Liver (tissue), 9 donors: Measurements from ENCODE around the gene MSGN1. TPM values are rescaled to one million over a fixed set of nuclear protein-coding genes. Genes with fewer than 3 reads are reported as not detected.

Source experiments
- DNase-seq: peaks from one replicate; pipeline ENCODE4 v3.0.0-alpha.2; 2017; ENCODE audit warnings: low spot score
- H3K27ac ChIP-seq, 2 donors: one replicate each; pipeline ENCODE4 v1.7.0; 2013; ENCODE audit warnings: inconsistent platforms in 2 of 2, low read length in 2 of 2, control low read depth in 1 of 2, low read depth in 1 of 2, mild to moderate bottlenecking in 1 of 2
- H3K27me3 ChIP-seq, 4 donors: one replicate each; pipeline versions ENCODE4 v1.6.1 to v1.7.0; 2013; ENCODE audit warnings: low read length in 3 of 4, inconsistent platforms in 1 of 4, mild to moderate bottlenecking in 1 of 4, moderate library complexity in 1 of 4; ENCODE audit not compliant: control insufficient read depth in 4 of 4, insufficient read depth in 4 of 4
- H3K36me3 ChIP-seq, 4 donors: one replicate each; pipeline versions ENCODE4 v1.6.1 to v1.7.0; 2013; ENCODE audit warnings: low read length in 3 of 4, mild to moderate bottlenecking in 3 of 4, low read depth in 1 of 4, moderate library complexity in 1 of 4; ENCODE audit not compliant: control insufficient read depth in 4 of 4, insufficient read depth in 3 of 4
- H3K4me1 ChIP-seq, 4 donors: one replicate each; pipeline versions ENCODE4 v1.6.1 to v1.7.0; 2013; ENCODE audit warnings: low read length in 3 of 4, mild to moderate bottlenecking in 3 of 4, moderate library complexity in 1 of 4; ENCODE audit not compliant: control insufficient read depth in 4 of 4, insufficient read depth in 4 of 4
- H3K4me3 ChIP-seq, 3 donors: one replicate each; pipeline versions ENCODE4 v1.6.1 to v1.7.0; 2013; ENCODE audit warnings: low read length in 3 of 3, control low read depth in 1 of 3, low read depth in 1 of 3, mild to moderate bottlenecking in 1 of 3
- H3K9ac ChIP-seq, 2 donors: one replicate each; pipeline ENCODE4 v1.7.0; 2013; ENCODE audit warnings: low read length in 2 of 2, mild to moderate bottlenecking in 2 of 2, moderate library complexity in 2 of 2, control low read depth in 1 of 2, low read depth in 1 of 2
- H3K9me3 ChIP-seq, 4 donors: one replicate each; pipeline versions ENCODE4 v1.6.1 to v1.7.0; 2013; ENCODE audit warnings: low read length in 3 of 4; ENCODE audit not compliant: control insufficient read depth in 4 of 4
- ATF3 ChIP-seq: IDR thresholded peaks from 2 replicates; pipeline ENCODE4 v1.6.1; 2016; ENCODE audit warnings: antibody characterized with exemption
- CTCF ChIP-seq: fragments of 150-350 bp; IDR thresholded peaks from 2 replicates; pipeline ENCODE4 v1.5.1; 2017; ENCODE audit warnings: improper control_type of control experiment, low read depth, low read length; ENCODE audit not compliant: missing input control
- EGR1 ChIP-seq, 2 donors: IDR thresholded peaks; 2 replicates each; pipeline ENCODE4 v1.6.1; 2016 to 2018; ENCODE audit warnings: antibody characterized with exemption in 2 of 2, low read depth in 2 of 2
- FOXA1 ChIP-seq: IDR thresholded peaks from 2 replicates; pipeline ENCODE4 v1.6.1; 2016; ENCODE audit warnings: antibody characterized with exemption
- FOXA2 ChIP-seq: IDR thresholded peaks from 2 replicates; pipeline ENCODE4 v1.6.1; 2016; ENCODE audit warnings: antibody characterized with exemption
- GABPA ChIP-seq, 2 donors: IDR thresholded peaks in 1 of 2; conservative IDR thresholded peaks in 1 of 2; 2 replicates each; pipeline ENCODE4 v1.6.1; 2016; ENCODE audit warnings: antibody characterized with exemption in 2 of 2, mild to moderate bottlenecking in 1 of 2, moderate library complexity in 1 of 2
- HNF4A ChIP-seq, 2 donors: conservative IDR thresholded peaks; 2 replicates each; pipeline ENCODE4 v1.6.1; 2016; ENCODE audit warnings: antibody characterized with exemption in 2 of 2, mild to moderate bottlenecking in 2 of 2
- HNF4G ChIP-seq: IDR thresholded peaks from 2 replicates; pipeline ENCODE4 v1.6.1; 2016; ENCODE audit warnings: antibody characterized with exemption
- JUND ChIP-seq, 2 donors: IDR thresholded peaks; 2 replicates each; pipeline ENCODE4 v1.6.1; 2016; ENCODE audit warnings: antibody characterized with exemption in 2 of 2
- MAX ChIP-seq: IDR thresholded peaks from 2 replicates; pipeline ENCODE4 v1.6.1; 2016; ENCODE audit warnings: antibody characterized with exemption
- NR2F2 ChIP-seq: IDR thresholded peaks from 2 replicates; pipeline ENCODE4 v1.6.1; 2016; ENCODE audit warnings: antibody characterized with exemption
- RAD21 ChIP-seq, 2 donors: IDR thresholded peaks; 2 replicates each; pipeline ENCODE4 v1.6.1; 2016; ENCODE audit warnings: antibody characterized with exemption in 2 of 2, mild to moderate bottlenecking in 2 of 2
- REST ChIP-seq: IDR thresholded peaks from 2 replicates; pipeline ENCODE4 v1.6.1; 2016; ENCODE audit warnings: antibody characterized with exemption, mild to moderate bottlenecking
- RXRA ChIP-seq, 2 donors: IDR thresholded peaks; 2 replicates each; pipeline ENCODE4 v1.6.1; 2017 to 2018; ENCODE audit warnings: antibody characterized with exemption in 2 of 2, mild to moderate bottlenecking in 1 of 2
- SP1 ChIP-seq: IDR thresholded peaks from 2 replicates; pipeline ENCODE4 v1.6.1; 2018; ENCODE audit warnings: antibody characterized with exemption, mild to moderate bottlenecking
- TAF1 ChIP-seq: conservative IDR thresholded peaks from 2 replicates; pipeline ENCODE4 v1.6.1; 2016; ENCODE audit warnings: antibody characterized with exemption, mild to moderate bottlenecking
- YY1 ChIP-seq: IDR thresholded peaks from 2 replicates; pipeline ENCODE4 v1.6.1; 2016; ENCODE audit warnings: antibody characterized with exemption, mild to moderate bottlenecking
- ZBTB33 ChIP-seq: IDR thresholded peaks from 2 replicates; pipeline ENCODE4 v1.6.1; 2016; ENCODE audit warnings: antibody characterized with exemption
- WGBS: extraction: QIAGEN DNeasy Blood & Tissue Kit; methylation state at CpG from one replicate; pipeline ENCODE4 v1.1.7; 2013; 5-methylcytosine and 5-hydroxymethylcytosine counted together
- polyA plus RNA-seq, 2 donors: library from polyadenylated mRNA; stranded (reverse) in 1 of 2; unstranded in 1 of 2; fragments of 200-250 nt in 1 of 2; fragments of >200 nt in 1 of 2; fragmentation: Nextera tagmentation in 1 of 2; extraction: Ambion mirVana in 1 of 2; gene quantifications; one replicate each; pipeline versions ENCODE4 v1.2.1 to v1.2.3, GENCODE V29; 2013 to 2015
- total RNA-seq, 2 donors: library from RNA; depleted of rRNA; stranded (reverse); fragments of >200 nt; gene quantifications; one replicate each; pipeline ENCODE4 v1.2.3, GENCODE V29; 2014
- donor health status: healthy.
- donor health status: healthy.
- donor health status: healthy.
- donor health status: healthy.
- donor health status: healthy.

Gene MSGN1
- total RNA-seq (not detected), polyA plus RNA-seq (not detected)

GRCh38 chr2:17816396-17817245 is at the start of gene MSGN1:
MSGN1 (plus strand) TSS chr2:17816460; CDS start chr2:17816519, 59 bp downstream.
- Histone ChIP-seq H3K4me1 (no peaks in the 10 kb centered on the region), H3K9me3 (no peaks in the 10 kb centered on the region), H3K27ac (no peak within 1 kb of the TSS), H3K9ac (no peak within 1 kb of the TSS), H3K4me3 (no peak within 1 kb of the TSS), H3K36me3 (no peaks in the 10 kb centered on the region), H3K27me3 (no peaks in the 10 kb centered on the region)
- TF ChIP-seq HNF4A (conservative IDR thresholded peaks at IDR 0.05) (no peak), EGR1 (IDR thresholded peaks at IDR 0.05; ENCODE audit: low read depth in 2 of 2) (no peak), MAX (no peak), YY1 (no peak), ZBTB33 (no peak), REST (no peak), SP1 (no peak), ATF3 (no peak), NR2F2 (no peak), CTCF (no peak), RAD21 (IDR thresholded peaks at IDR 0.05) (no peak), RXRA (IDR thresholded peaks at IDR 0.05) (no peak), GABPA (IDR thresholded peaks at IDR 0.05 in 1 of 2, conservative IDR thresholded peaks at IDR 0.05 in 1 of 2) (no peak), FOXA1 (no peak), JUND (IDR thresholded peaks at IDR 0.05) (no peak), FOXA2 (no peak), HNF4G (no peak), TAF1 (no peak)
- DNase-seq: no peak
- 95% methylated on average over 26 of the region's 26 CpGs for WGBS
